ENCODE results near the gene DNAH7. TPM values are rescaled to one million over a fixed set of nuclear protein-coding genes. Genes with fewer than 3 reads are reported as not detected.

Gene DNAH7
- total RNA-seq, 1 donor from 2014 or later = 0.06 TPM

- no peak overlapping the region for H3K4me3 ChIP-seq (ENCODE audit: low read depth, low read length)
- DNase-seq (ENCODE audit: low read depth) = no peak
- TF ChIP-seq CTCF (conservative IDR thresholded peaks at IDR 0.05; ENCODE audit: low read depth, low read length) = no peak
Measured at GRCh38 chr2:196077821-196078220, 9.2 kb upstream of the DNAH7 start.

- no peak for DNase-seq (ENCODE audit: low read depth)
- no peak for TF ChIP-seq CTCF (conservative IDR thresholded peaks at IDR 0.05; ENCODE audit: low read depth, low read length)
- no peak overlapping the region for H3K4me3 ChIP-seq (ENCODE audit: low read depth, low read length)
Measured at GRCh38 chr2:196076778-196077568, 8.3 kb upstream of the DNAH7 start.

- DNase-seq (ENCODE audit: low read depth) = no peak
- no peak overlapping the region for H3K4me3 ChIP-seq (ENCODE audit: low read depth, low read length)
- TF ChIP-seq CTCF (conservative IDR thresholded peaks at IDR 0.05; ENCODE audit: low read depth, low read length) = no peak
Measured at GRCh38 chr2:196075196-196075595, 6.6 kb upstream of the DNAH7 start.

- no peak overlapping the region for H3K4me3 ChIP-seq (ENCODE audit: low read depth, low read length)
- no peak for DNase-seq (ENCODE audit: low read depth)
- TF ChIP-seq CTCF (conservative IDR thresholded peaks at IDR 0.05; ENCODE audit: low read depth, low read length) = no peak
Measured at GRCh38 chr2:196074631-196075030, 6.0 kb upstream of the DNAH7 start.

GRCh38 chr2:196073521-196073920 is 4.9 kb upstream of the DNAH7 start:
- DNase-seq (ENCODE audit: low read depth) = no peak
- no peak for TF ChIP-seq CTCF (conservative IDR thresholded peaks at IDR 0.05; ENCODE audit: low read depth, low read length)

GRCh38 chr2:196067088-196067382 is 1.6 kb downstream of the DNAH7 start:
- TF ChIP-seq CTCF (conservative IDR thresholded peaks at IDR 0.05; ENCODE audit: low read depth, low read length) = no peak
- H3K4me3 ChIP-seq (ENCODE audit: low read depth, low read length) = peak overlapping the region; percentile 37
- DNase-seq (ENCODE audit: low read depth) = no peak

More at GRCh38 chr2:196073521-196073920, 4.9 kb upstream of the DNAH7 start:
- no peak overlapping the region for H3K4me3 ChIP-seq (ENCODE audit: low read depth, low read length)
